PFSK-1 (cell line): Measurements from ENCODE around the gene ADAMTSL1.

ENCODE experiments used
- FOXP2 ChIP-seq: optimal IDR thresholded peaks from 2 replicates; pipeline ENCODE3; 2011; ENCODE audit warnings: borderline replicate concordance, control low read depth, inconsistent platforms; ENCODE audit not compliant: insufficient read depth; ENCODE audit errors: extremely low read length, extremely low read depth
- POLR2AphosphoS5 ChIP-seq: IDR thresholded peaks from 2 replicates; pipeline ENCODE4 v1.6.1; 2012; ENCODE audit warnings: low read depth, mild to moderate bottlenecking, control low read depth, low read length, moderate library complexity
- SIN3A ChIP-seq: IDR thresholded peaks from 2 replicates; pipeline ENCODE4 v1.6.1; 2012; ENCODE audit warnings: mild to moderate bottlenecking, low read length, moderate library complexity, borderline replicate concordance; ENCODE audit not compliant: insufficient read depth
- TAF1 ChIP-seq: IDR thresholded peaks from 2 replicates; pipeline ENCODE4 v1.6.1; 2012; ENCODE audit warnings: low read length, control low read depth, borderline replicate concordance; ENCODE audit not compliant: insufficient read depth
- TF ChIP-seq, protein P1 (sequence below), 2 experiments: IDR thresholded peaks; 2 replicates each; pipeline versions ENCODE4 v1.6.1 to v1.8.0; 2011 to 2012; ENCODE audit warnings: low read depth in 2 of 2, low read length in 2 of 2, control low read depth in 1 of 2, inconsistent platforms in 1 of 2, mild to moderate bottlenecking in 1 of 2, moderate library complexity in 1 of 2; ENCODE audit not compliant: insufficient read depth in 1 of 2

ADAMTSL1 gene

DNA sequence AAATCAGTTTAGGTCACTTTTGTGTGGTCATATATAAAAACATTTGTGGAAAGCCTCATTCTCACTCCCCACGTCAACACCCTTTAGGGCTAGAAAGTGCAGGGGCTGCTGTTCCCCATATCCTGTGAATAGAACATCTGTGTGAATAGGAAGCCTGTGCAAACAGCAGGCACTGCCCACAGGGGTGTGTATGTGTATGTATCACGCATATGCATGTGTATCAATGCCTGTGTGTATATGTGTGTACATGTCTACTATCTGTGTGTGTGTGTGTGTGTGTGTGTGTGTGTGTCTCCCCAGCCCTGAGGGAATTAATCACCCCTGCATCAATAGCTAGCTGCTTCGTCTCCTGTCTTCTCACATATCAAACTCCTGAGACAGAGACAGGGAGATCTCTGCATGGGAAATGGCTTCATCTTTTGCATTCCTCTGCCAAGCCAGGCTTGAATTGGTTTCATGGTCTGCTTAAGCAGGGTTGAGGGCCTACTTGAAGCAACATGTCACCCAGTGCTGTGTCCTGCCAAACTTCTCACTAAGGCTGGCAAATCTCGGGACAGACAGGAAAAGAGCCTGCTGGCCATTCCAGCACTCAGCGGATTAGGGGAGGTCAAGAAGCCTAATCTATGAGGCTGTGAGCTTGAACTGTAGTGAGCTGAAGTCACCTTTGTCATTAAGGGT lies 265.8 kb downstream of the ADAMTSL1 start:
- TF ChIP-seq FOXP2: no peak
- TF ChIP-seq, protein P1, sequence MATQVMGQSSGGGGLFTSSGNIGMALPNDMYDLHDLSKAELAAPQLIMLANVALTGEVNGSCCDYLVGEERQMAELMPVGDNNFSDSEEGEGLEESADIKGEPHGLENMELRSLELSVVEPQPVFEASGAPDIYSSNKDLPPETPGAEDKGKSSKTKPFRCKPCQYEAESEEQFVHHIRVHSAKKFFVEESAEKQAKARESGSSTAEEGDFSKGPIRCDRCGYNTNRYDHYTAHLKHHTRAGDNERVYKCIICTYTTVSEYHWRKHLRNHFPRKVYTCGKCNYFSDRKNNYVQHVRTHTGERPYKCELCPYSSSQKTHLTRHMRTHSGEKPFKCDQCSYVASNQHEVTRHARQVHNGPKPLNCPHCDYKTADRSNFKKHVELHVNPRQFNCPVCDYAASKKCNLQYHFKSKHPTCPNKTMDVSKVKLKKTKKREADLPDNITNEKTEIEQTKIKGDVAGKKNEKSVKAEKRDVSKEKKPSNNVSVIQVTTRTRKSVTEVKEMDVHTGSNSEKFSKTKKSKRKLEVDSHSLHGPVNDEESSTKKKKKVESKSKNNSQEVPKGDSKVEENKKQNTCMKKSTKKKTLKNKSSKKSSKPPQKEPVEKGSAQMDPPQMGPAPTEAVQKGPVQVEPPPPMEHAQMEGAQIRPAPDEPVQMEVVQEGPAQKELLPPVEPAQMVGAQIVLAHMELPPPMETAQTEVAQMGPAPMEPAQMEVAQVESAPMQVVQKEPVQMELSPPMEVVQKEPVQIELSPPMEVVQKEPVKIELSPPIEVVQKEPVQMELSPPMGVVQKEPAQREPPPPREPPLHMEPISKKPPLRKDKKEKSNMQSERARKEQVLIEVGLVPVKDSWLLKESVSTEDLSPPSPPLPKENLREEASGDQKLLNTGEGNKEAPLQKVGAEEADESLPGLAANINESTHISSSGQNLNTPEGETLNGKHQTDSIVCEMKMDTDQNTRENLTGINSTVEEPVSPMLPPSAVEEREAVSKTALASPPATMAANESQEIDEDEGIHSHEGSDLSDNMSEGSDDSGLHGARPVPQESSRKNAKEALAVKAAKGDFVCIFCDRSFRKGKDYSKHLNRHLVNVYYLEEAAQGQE (IDR thresholded peaks at IDR 0.05; ENCODE audit: insufficient read depth in 1 of 2, low read depth in 2 of 2, low read length in 2 of 2): no peak
- no peak for TF ChIP-seq SIN3A
- no peak for TF ChIP-seq TAF1
- no peak for TF ChIP-seq POLR2AphosphoS5

DNA sequence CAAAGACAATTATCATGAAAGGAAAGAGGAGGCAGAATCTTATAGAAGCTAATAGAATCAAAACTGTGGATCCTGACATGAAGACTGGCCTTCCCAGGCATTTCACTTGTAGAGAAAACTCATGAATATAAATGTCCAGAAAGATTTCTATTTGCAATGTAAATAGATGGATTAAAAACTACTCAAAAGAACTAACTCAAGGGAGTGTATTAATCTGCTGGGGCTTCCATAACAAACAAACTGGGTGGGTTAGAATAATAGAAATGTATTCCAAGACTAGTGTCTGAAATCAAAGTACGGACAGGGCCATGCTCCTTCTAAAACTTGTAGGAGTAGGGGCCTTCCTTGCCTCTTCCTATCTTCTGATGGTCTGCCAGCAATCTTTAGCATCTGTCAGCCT lies 267.4 kb downstream of the ADAMTSL1 start:
- TF ChIP-seq SIN3A: no peak

DNA sequence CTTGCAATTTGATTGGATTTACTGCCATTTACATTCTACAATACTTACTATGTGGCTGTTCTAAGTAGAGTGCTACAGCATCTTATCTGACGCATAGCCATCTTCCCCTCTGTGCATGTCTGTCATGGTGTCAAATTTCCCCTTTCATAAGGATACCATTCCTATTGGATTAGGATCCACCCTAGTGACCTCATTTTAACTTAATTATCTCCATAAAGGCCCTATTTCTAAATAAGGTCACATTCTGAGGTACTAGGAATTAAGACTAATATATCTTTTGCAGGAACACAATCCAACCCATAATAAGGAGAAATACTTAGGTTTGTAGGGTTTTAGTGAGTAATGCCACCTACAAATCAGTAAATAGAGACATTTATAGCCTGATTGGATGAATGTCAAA lies 268.0 kb downstream of the ADAMTSL1 start:
- TF ChIP-seq FOXP2: no peak
- TF ChIP-seq POLR2AphosphoS5: no peak
- TF ChIP-seq, protein P1 (IDR thresholded peaks at IDR 0.05; ENCODE audit: insufficient read depth in 1 of 2, low read depth in 2 of 2, low read length in 2 of 2): no peak
- no peak for TF ChIP-seq SIN3A
- no peak for TF ChIP-seq TAF1

DNA sequence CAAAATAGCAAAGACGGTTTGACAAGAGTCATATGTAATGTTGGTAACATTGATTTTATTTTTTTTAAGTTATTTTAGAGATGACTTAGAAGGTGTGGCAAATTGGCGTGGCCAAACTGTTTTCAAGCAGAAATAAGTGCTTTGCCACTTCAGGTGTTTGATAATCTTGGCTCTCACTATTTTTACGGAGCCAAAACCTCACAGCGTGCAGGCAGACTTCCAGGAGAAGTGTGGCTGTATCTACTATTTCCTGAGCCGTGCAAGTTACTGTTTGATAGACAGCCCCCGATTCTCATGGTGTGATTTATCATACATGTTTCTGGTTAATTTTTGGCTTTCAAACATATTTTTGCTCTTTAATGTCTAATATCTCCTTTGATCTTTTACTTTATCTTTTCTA lies 269.5 kb downstream of the ADAMTSL1 start:
- TF ChIP-seq SIN3A (no peak), FOXP2 (no peak), POLR2AphosphoS5 (no peak), TAF1 (no peak)
- TF ChIP-seq, protein P1 (IDR thresholded peaks at IDR 0.05; ENCODE audit: insufficient read depth in 1 of 2, low read depth in 2 of 2, low read length in 2 of 2): no peak

DNA sequence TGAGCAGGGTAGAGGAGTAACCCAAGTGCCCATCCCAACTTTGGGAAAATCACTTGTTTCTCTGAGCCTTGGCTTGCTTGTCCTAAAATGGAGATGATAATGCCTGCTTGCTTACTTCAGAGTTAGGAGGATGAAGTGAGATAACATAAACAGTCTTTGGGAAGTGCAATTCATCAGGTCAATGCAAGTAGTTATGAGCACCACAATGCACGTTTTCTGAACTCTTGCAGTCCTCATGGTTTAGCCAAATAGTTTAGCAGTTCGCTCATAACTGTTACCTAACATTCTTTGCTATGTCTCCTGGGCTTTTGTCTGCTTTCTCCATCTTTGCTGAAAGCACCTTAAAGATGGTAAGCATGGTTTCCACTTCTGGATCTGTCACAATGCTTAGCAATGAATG lies 270.0 kb downstream of the ADAMTSL1 start:
- TF ChIP-seq FOXP2 (no peak), TAF1 (no peak), POLR2AphosphoS5 (no peak), SIN3A (no peak)
- TF ChIP-seq, protein P1 (IDR thresholded peaks at IDR 0.05; ENCODE audit: insufficient read depth in 1 of 2, low read depth in 2 of 2, low read length in 2 of 2): no peak
